22Rv1 (cell line): Measurements from ENCODE around the gene STX10.

ENCODE experiments used
- ZFX ChIP-seq: fragments of 450-650 bp; IDR thresholded peaks from 2 replicates; pipeline ENCODE4 v1.6.1; 2017; ENCODE audit warnings: antibody characterized with exemption, borderline replicate concordance
- TF ChIP-seq, protein P1 (sequence below): fragments of 450-650 bp; IDR thresholded peaks from 2 replicates; pipeline ENCODE4 v1.5.1; 2017; ENCODE audit warnings: mild to moderate bottlenecking

DNA sequence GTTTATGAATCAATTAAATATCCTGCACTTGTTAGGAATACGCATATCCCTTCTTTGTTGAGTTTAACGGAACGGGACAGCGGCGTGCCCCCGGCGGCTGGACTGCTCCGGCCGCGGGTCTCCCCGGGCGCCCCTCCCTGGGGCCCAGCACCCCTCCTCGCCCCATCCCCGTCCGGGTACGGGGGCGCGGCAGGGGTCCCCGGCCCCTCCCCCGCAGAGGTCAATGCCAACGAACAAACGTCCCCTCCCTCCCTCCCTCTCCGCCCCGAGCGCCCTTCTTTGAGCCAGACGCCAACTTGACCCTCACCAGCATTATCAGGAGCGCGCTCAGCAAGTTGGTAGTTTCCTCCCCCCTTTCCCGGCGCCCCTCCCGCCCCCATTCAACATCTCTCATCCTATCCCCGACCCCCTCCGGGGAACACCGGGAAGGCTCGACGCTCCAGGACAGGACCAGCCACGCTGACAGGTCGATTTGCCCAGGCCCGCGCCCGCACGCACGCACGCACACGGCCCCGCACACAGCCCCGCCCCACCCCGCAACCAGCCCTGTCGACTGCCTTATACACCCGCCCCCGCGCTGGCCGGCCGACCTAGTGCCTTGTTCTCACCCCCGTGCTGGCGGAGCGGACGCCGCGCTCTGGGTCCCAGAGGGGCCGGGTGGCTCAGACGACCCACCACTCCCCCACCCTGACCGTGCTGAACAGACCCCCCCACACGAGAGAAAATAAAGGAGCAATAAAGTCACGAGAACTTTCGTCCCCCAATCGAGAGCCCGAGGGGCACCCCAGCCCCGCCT lies 52.5 kb downstream of the STX10 start:
- TF ChIP-seq, protein P1, sequence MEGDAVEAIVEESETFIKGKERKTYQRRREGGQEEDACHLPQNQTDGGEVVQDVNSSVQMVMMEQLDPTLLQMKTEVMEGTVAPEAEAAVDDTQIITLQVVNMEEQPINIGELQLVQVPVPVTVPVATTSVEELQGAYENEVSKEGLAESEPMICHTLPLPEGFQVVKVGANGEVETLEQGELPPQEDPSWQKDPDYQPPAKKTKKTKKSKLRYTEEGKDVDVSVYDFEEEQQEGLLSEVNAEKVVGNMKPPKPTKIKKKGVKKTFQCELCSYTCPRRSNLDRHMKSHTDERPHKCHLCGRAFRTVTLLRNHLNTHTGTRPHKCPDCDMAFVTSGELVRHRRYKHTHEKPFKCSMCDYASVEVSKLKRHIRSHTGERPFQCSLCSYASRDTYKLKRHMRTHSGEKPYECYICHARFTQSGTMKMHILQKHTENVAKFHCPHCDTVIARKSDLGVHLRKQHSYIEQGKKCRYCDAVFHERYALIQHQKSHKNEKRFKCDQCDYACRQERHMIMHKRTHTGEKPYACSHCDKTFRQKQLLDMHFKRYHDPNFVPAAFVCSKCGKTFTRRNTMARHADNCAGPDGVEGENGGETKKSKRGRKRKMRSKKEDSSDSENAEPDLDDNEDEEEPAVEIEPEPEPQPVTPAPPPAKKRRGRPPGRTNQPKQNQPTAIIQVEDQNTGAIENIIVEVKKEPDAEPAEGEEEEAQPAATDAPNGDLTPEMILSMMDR, result no peak
- TF ChIP-seq ZFX, result no peak
